Parathyroid adenoma (tissue), 2 donors: ENCODE measurements around the gene JADE3.
"Not testable (repeated sequence)": the region's sequence is repeated elsewhere in the genome, so short reads cannot be mapped to it uniquely, and the experiment has no call there.

Experiments used
- H2AFZ ChIP-seq: fragments of 300-600 bp; sonication (generic); one replicate; pipeline ENCODE4 v1.7.0; 2017; ENCODE audit warnings: antibody characterized with exemption, mild to moderate bottlenecking
- H3K27ac ChIP-seq: fragments of 300-600 bp; sonication (generic); one replicate; pipeline ENCODE4 v1.7.0; 2017
- H3K27me3 ChIP-seq: fragments of 300-600 bp; sonication (generic); one replicate; pipeline ENCODE4 v1.7.0; 2017; ENCODE audit warnings: low read length; ENCODE audit not compliant: control insufficient read depth, insufficient read depth
- H3K36me3 ChIP-seq: fragments of 300-600 bp; sonication (generic); one replicate; pipeline ENCODE4 v1.7.0; 2017; ENCODE audit warnings: low read length; ENCODE audit not compliant: control insufficient read depth, insufficient read depth
- H3K4me1 ChIP-seq: fragments of 300-600 bp; sonication (generic); one replicate; pipeline ENCODE4 v1.7.0; 2017; ENCODE audit warnings: control low read depth
- H3K4me2 ChIP-seq: fragments of 300-600 bp; sonication (generic); one replicate; pipeline ENCODE4 v1.7.0; 2017; ENCODE audit warnings: low read length
- H3K4me3 ChIP-seq: fragments of 300-600 bp; sonication (generic); one replicate; pipeline ENCODE4 v1.7.0; 2017; ENCODE audit warnings: low read depth, low read length
- H3K79me2 ChIP-seq: fragments of 300-600 bp; sonication (generic); one replicate; pipeline ENCODE4 v1.7.0; 2017; ENCODE audit warnings: control low read depth
- H3K9ac ChIP-seq: fragments of 300-600 bp; sonication (generic); one replicate; pipeline ENCODE4 v1.7.0; 2017; ENCODE audit warnings: mild to moderate bottlenecking
- H3K9me3 ChIP-seq: fragments of 300-600 bp; sonication (generic); one replicate; pipeline ENCODE4 v1.7.0; 2017; ENCODE audit warnings: low read length; ENCODE audit not compliant: control insufficient read depth
- CTCF ChIP-seq: fragments of 300-600 bp; sonication (generic); IDR thresholded peaks from one replicate; pipeline ENCODE4 v1.7.0; 2017; ENCODE audit warnings: antibody characterized with exemption, mild to moderate bottlenecking
- donor health status: primary hyperparathyroidism.

JADE3 gene

GRCh38 chrX:46941341-46941740 lies 29.1 kb downstream of the JADE3 start:
- Histone ChIP-seq H3K4me2 (no peak overlapping the region), H3K27me3 (no peaks in the 10 kb centered on the region), H3K9me3 (no peaks in the 10 kb centered on the region), H3K9ac (no peak overlapping the region), H3K4me3 (no peak overlapping the region), H3K36me3 (no peaks in the 10 kb centered on the region), H3K27ac (no peak overlapping the region), H3K79me2 (peaks cover 4% of the 10 kb centered on the region), H2AFZ (no peak overlapping the region), H3K4me1 (no peaks in the 10 kb centered on the region)
- TF ChIP-seq CTCF = no peak

- no peak overlapping the region for H3K9ac ChIP-seq
- no peak overlapping the region for H2AFZ ChIP-seq
Observed at GRCh38 chrX:46953137-46953527, 40.9 kb downstream of the JADE3 start.

GRCh38 chrX:46953597-46953996 lies 41.4 kb downstream of the JADE3 start:
- Histone ChIP-seq H3K4me3 (no peak overlapping the region), H3K36me3 (no peaks in the 10 kb centered on the region), H3K27ac (no peak overlapping the region), H3K9ac (no peak overlapping the region), H2AFZ (no peak overlapping the region), H3K27me3 (no peaks in the 10 kb centered on the region), H3K4me2 (no peak overlapping the region), H3K79me2 (no peaks in the 10 kb centered on the region), H3K9me3 (no peaks in the 10 kb centered on the region), H3K4me1 (no peaks in the 10 kb centered on the region)
- no peak for TF ChIP-seq CTCF

More at GRCh38 chrX:46953137-46953527, 40.9 kb downstream of the JADE3 start:
- no peak for TF ChIP-seq CTCF
- Histone ChIP-seq H3K36me3 (no peaks in the 10 kb centered on the region), H3K27me3 (no peaks in the 10 kb centered on the region), H3K27ac (no peak overlapping the region), H3K4me2 (no peak overlapping the region), H3K9me3 (no peaks in the 10 kb centered on the region), H3K79me2 (no peaks in the 10 kb centered on the region), H3K4me1 (no peaks in the 10 kb centered on the region), H3K4me3 (no peak overlapping the region)

GRCh38 chrX:46954716-46955115 lies 42.5 kb downstream of the JADE3 start:
- Histone ChIP-seq H3K79me2 (no peaks in the 10 kb centered on the region), H3K9ac (no peak overlapping the region), H3K27me3 (no peaks in the 10 kb centered on the region), H2AFZ (no peak overlapping the region), H3K27ac (no peak overlapping the region), H3K4me2 (no peak overlapping the region), H3K4me1 (no peaks in the 10 kb centered on the region), H3K36me3 (no peaks in the 10 kb centered on the region), H3K9me3 (no peaks in the 10 kb centered on the region), H3K4me3 (no peak overlapping the region)
- TF ChIP-seq CTCF = no peak

- not testable (repeated sequence) for H3K9ac ChIP-seq, H3K4me1 ChIP-seq, H3K79me2 ChIP-seq, H3K27ac ChIP-seq, H2AFZ ChIP-seq, H3K9me3 ChIP-seq, H3K4me2 ChIP-seq, H3K4me3 ChIP-seq, H3K27me3 ChIP-seq, H3K36me3 ChIP-seq
Observed at GRCh38 chrX:46956589-46956988, 44.4 kb downstream of the JADE3 start.
